ENCODE results near the gene NKAIN1. TPM values are rescaled to one million over a fixed set of nuclear protein-coding genes. Genes with fewer than 3 reads are reported as not detected.

Gene NKAIN1
- total RNA-seq, 2 donors from 2014 or later = 0.51 to 0.73 TPM

- intact Hi-C loops (cut with DNase I) = no loop called here
Observed at GRCh38 chr1:31243501-31244286, 4.0 kb upstream of the NKAIN1 start.

DNA sequence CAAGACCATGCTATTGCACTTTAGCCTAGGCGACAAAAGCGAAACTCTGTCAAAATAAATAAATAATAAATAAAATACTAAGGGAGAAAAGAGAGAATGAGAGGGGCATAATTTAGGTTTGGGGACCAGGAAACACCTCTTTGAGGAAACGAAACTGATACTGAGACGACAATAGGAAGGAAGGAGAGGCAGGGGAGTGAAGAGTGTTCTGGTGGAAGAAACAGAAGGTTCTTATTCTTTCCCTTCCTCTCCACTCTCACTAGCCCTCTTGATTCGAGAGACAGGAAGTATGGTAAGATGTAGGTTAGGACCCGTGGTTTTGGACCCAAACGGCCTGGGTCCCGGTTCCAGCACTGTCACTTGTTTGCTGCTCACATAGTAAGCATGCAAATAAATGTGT is 1.6 kb upstream of the NKAIN1 start:
- Histone ChIP-seq H3K4me3 (no peak overlapping the region), H3K27me3 (replicated peaks; ENCODE audit: insufficient read depth) (no peaks in the 10 kb centered on the region), H3K4me1 (replicated peaks) (no peaks in the 10 kb centered on the region), H3K9me3 (no peaks in the 10 kb centered on the region), H3K27ac (no peak overlapping the region), H3K36me3 (no peaks in the 10 kb centered on the region)
- no peak for DNase-seq (ENCODE audit: low spot score)
- intact Hi-C loops (cut with DNase I) = no loop called here
- WGBS = 83% methylated on average over 8 of the region's 8 CpGs
- TF ChIP-seq POLR2AphosphoS5 (IDR thresholded peaks at IDR 0.05) (no peak), POLR2A (IDR thresholded peaks at IDR 0.05) (no peak)

More at GRCh38 chr1:31243501-31244286, 4.0 kb upstream of the NKAIN1 start:
- H3K4me1 ChIP-seq (replicated peaks) = no peaks in the 10 kb centered on the region
- no peak overlapping the region for H3K27ac ChIP-seq
- DNase-seq (ENCODE audit: low spot score) = no peak
- no peaks in the 10 kb centered on the region for H3K9me3 ChIP-seq
- no peaks in the 10 kb centered on the region for H3K27me3 ChIP-seq (replicated peaks; ENCODE audit: insufficient read depth)
- TF ChIP-seq POLR2A (IDR thresholded peaks at IDR 0.05) = no peak
- H3K36me3 ChIP-seq = no peaks in the 10 kb centered on the region
- no peak overlapping the region for H3K4me3 ChIP-seq
- 63% methylated on average over 10 of the region's 10 CpGs for whole genome bisulfite sequencing

- Histone ChIP-seq H3K9me3 (no peaks in the 10 kb centered on the region), H3K27ac (no peak overlapping the region), H3K4me1 (replicated peaks) (no peaks in the 10 kb centered on the region), H3K27me3 (replicated peaks; ENCODE audit: insufficient read depth) (no peaks in the 10 kb centered on the region), H3K4me3 (peak overlapping the region; percentile 13 to 33), H3K36me3 (no peaks in the 10 kb centered on the region)
- WGBS = 5% methylated on average over 18 of the region's 56 CpGs
- intact Hi-C loops (cut with DNase I) = no loop called here
- TF ChIP-seq CTCF (IDR thresholded peaks at IDR 0.05) = no peak
- TF ChIP-seq POLR2A (IDR thresholded peaks at IDR 0.05) = no peak
- no peak for TF ChIP-seq POLR2AphosphoS5 (IDR thresholded peaks at IDR 0.05)
- DNase-seq (ENCODE audit: low spot score) = no peak
Observed at GRCh38 chr1:31238986-31239613, 587 bp downstream of the NKAIN1 start.

GRCh38 chr1:31238612-31238985 is 1.1 kb downstream of the NKAIN1 start:
- 43% methylated on average over 4 of the region's 4 CpGs for WGBS
- H3K9me3 ChIP-seq = no peaks in the 10 kb centered on the region
- DNase-seq (ENCODE audit: low spot score) = no peak
- H3K27me3 ChIP-seq (replicated peaks; ENCODE audit: insufficient read depth) = no peaks in the 10 kb centered on the region
- H3K27ac ChIP-seq = no peak overlapping the region
- no peaks in the 10 kb centered on the region for H3K36me3 ChIP-seq
- TF ChIP-seq POLR2AphosphoS5 (IDR thresholded peaks at IDR 0.05) (no peak), POLR2A (IDR thresholded peaks at IDR 0.05) (no peak), CTCF (IDR thresholded peaks at IDR 0.05) (no peak)
- H3K4me1 ChIP-seq (replicated peaks) = no peaks in the 10 kb centered on the region
- no peak overlapping the region for H3K4me3 ChIP-seq
- intact Hi-C loops (cut with DNase I) = no loop called here

GRCh38 chr1:31234870-31235269 is 4.8 kb downstream of the NKAIN1 start:
- Histone ChIP-seq H3K9me3 (no peaks in the 10 kb centered on the region), H3K27me3 (replicated peaks; ENCODE audit: insufficient read depth) (no peaks in the 10 kb centered on the region), H3K27ac (no peak overlapping the region), H3K36me3 (no peaks in the 10 kb centered on the region), H3K4me1 (replicated peaks) (no peaks in the 10 kb centered on the region), H3K4me3 (no peak overlapping the region)
- DNase-seq (ENCODE audit: low spot score) = no peak
- intact Hi-C loops (cut with DNase I) = no loop called here
- WGBS = 57% methylated on average over 4 of the region's 4 CpGs
- no peak for TF ChIP-seq POLR2AphosphoS5 (IDR thresholded peaks at IDR 0.05)
- no peak for TF ChIP-seq CTCF (IDR thresholded peaks at IDR 0.05)
- no peak for TF ChIP-seq POLR2A (IDR thresholded peaks at IDR 0.05)

Data from prostate gland (tissue), 2 donors.